Measurements from ENCODE around the gene ECI1.

DNA sequence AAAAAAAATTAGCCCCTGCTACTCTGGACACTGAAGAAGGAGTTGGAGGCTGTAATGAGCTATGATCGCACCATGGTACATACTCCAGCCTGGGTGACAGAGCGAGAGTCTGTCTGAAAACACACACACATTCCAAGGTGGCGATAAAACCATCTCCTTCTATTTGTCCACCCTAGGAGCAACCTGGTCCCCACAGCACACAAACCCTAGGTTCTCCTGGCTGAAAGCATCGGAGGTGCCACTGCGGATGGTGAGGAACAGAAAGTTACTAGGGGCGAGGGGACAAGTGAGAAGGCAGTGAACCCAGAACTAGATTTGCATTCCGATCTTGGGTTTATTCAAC is 1.4 kb upstream of the ECI1 start:
- no peak for TF ChIP-seq CTCF (IDR thresholded peaks at IDR 0.05)
- TF ChIP-seq ZFX (IDR thresholded peaks at IDR 0.05; ENCODE audit: borderline replicate concordance): no peak

Measured in 22Rv1 (cell line).